Fibroblast of skin of abdomen (primary cell): ENCODE measurements around the gene RHEB.

Experiments
- DNase-seq: peaks from one replicate; pipeline ENCODE4 v3.0.0-alpha.2; 2013

The RHEB gene

DNA sequence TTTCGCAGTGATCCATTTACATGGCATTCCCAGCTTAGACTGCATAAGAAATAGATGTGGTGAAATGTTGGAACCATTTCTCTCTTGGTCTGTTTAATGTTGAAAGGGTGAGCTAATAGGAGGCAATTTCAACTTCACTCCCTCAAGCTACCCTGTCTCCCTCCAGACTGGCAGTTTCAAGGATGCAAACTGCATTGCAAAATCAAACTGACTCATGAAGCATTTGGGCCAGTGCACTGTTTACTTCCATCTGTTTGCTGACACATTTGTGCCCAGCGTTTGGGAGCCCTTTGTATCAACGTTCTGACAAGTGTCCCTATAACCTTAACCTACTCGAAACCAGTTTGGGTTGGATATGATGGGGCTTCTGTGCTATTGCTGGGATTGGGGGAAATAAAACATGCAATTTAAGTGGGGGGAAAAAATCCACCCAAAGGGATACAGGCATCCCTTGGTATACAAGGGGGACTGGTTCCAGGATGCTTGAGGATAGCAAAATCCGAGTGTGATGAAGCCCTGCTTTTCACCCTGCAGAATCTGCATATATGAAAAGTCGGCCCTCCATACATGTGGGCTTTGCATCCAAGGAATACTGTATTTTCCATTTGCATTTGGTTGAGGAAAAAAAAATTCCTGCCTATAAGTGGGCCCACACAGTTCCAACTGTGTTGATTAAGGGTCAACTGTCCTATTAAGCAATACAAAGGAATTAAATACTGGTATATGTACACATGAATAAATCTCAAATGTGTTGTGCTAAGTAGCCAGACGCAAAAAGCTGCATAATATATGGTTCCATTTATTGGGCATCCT, 15.6 kb downstream of the RHEB start:
- peak; percentile 85 for DNase-seq

DNA sequence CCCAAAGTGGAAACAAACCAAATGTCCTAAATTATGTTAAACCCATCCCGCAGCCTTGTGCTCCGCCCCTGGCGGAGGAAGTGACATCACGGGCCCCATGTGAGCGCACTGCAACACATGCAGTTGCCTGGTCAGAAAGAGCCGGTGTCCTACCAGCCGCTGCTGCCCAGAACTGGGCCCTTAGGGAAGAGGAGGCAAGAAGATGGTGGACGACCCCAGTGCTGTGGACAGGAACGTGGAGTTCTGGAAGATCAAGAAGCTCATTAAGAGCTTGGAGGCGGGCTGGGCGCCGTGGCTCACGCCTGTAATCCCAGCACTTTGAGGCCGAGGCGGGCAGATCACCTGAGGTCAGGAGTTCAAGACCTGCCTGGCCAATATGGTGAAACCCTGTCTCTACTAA, 18.0 kb downstream of the RHEB start:
- no peak for DNase-seq

DNA sequence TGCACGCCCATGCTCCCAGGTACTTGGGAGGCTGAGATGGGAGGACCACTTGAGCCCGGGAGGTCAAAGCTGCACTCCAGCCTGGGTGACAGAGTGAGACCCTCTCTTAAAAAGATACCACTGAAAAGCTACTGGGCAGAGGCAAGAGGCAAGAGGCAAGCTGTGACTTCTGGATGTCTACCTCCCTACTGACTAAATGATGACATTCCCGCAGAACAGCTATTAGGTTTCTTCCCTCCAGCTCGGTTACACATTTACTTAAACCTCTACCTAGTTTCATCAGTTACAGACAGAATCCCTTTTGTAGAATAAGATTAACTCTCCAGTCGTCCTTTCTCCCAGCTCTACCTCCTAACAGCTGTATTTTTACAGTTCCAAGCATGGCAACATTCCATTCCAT, 21.2 kb downstream of the RHEB start:
- DNase-seq: no peak

DNA sequence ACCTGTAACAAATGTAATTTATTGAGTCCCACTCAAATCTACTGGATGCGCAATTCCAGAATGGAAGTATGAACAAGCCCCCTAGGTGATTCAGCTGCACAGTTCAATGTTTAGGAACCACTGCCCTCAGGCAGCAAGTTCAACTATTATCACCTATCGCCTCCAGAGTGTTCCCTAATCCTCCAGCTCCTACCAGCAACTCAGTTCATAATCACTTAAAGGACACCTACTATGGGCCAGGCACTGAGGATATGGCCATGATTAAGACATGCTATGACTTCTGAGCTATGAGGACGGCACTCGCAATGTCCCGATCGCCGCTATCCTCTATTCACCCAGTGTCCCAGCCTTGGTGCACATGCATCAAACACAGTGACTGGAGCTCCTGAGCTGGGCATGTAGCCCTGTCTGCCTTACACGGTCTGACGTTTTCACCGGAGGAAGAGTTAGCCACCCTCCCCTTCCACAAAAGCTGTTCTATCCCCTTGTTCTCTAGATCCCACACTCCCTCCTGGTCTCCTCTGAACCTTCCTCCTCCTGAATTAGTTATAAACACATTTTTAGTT, 22.3 kb downstream of the RHEB start:
- no peak for DNase-seq

DNA sequence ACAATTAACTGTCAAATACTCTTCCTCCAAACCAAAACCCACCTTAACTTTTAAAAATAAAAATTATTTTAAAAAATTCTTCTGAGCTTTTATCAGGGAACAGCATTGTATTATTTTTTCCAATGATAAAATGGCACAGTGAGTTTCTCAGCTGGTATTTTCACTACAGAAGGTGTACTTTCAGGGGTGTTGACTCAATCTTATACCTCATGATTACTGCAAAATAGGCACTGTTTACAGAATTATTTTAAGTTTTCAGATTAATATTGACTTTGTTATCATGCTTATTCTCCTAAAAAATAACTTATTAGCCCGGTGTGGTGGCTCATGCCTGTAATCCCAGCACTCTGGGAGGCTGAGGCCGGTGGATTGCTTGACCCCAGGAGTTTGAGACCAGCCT, 24.3 kb downstream of the RHEB start:
- DNase-seq: no peak

DNA sequence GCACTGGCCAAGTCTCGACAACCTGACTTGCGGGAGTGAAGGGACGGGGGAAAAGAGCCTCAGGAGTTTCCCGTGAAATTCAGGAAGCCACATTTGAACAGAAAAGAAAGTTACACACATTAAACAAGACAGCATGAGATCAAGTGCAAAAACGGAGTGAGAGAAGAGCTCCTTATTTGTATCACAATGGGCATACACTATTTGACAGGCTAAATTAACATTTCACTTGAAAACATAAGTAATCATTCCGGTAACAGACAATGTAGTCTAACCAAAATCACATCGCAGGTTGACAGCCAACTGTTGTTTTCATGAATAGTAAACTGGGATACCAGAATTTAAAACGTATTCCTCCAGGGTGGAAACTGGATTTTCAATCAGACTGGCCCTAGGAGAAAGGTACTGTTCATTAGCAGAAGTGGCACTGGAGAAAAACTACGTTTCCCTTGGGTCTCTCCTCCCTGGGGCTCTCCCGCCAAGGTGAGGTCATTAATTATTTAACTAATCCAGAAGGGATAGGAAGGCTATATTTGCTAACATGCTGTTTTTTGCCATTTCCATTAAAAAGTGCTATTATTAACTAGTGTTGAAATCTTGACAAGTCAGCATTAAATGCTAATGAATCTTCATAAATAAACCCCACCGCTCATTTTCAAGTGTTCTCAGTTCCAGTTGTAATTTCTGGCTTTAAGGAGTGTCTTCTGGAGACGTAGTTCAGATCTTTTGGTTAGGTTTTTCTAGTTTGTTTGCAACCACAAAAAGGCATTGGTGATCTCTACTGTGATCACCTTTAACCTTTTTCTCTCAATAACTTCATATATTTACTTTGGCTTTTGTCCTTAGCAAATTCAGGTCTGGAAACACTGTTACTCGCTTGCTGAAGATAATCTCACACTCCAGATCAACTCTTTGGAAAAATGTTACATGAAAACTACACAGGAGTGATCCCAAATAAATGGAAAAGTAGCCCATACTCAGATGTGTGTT, 25.1 kb downstream of the RHEB start:
- DNase-seq: no peak

DNA sequence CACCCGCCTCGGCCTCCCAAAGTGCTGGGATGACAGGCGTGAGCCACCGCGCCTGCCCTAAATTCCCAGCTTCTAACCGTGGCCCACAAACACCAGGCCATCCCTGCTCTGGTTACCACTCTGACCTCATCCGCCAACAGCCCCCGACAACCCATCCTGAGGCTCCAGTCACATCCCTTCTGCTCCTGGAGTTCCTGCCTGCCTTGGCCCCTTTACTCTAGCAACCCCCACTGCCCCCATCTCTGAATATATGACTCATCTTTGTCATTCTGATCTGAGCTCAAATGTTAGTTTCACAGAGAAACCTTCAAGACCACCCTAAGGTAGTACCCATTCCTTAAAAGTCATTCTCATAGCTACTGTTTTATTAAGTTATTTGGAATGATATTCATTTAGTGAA, 26.6 kb downstream of the RHEB start:
- DNase-seq: no peak

DNA sequence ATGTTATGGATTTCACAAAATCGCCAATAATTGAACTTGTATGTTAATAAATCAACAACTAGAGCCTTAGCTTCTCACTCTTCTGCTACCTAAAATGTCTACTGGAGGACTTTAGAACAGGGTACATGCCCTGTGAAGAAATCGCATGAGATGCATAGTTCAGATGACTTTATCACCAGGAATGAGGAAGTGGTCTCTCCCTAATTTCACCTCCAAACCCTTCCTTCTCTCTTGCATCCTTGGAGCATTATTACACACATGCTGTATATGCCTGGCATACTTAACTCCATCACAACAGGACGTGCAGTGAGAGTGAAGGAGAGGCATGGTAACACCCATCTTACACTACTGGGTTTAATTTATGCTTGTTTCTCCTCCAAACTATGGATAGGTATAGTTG, 27.8 kb downstream of the RHEB start:
- peak; percentile 91 for DNase-seq

DNA sequence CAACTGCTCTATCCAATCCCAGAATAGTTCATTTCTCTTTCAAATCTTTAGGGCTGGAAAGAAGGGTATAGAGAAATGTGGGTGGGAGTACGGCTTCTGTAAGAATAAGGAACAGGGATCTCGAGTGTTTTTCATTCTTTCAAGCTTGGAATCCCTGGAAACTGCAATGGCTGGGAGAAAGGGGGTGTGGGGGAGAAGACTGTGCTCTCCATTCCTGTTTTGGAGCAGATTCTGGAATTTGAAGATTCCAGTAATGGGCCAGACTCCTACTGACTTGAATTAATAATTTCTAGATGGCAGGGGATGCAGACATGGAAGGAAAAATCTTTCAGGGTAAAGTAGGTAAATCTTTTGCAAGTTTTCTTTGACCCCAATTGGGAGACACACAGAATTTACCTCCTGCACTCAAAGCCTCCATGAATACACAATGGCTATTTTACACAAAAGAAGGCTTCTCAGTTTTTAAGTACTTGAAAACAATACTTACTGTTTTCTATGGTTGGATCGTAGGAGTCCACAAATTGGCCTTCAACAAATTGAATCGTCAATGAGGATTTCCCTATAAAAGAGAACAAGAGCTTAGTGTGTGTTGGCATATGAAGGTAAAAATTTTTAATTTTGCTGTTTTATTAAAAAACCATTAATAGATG, 29.1 kb downstream of the RHEB start:
- peak; percentile 40 for DNase-seq

DNA sequence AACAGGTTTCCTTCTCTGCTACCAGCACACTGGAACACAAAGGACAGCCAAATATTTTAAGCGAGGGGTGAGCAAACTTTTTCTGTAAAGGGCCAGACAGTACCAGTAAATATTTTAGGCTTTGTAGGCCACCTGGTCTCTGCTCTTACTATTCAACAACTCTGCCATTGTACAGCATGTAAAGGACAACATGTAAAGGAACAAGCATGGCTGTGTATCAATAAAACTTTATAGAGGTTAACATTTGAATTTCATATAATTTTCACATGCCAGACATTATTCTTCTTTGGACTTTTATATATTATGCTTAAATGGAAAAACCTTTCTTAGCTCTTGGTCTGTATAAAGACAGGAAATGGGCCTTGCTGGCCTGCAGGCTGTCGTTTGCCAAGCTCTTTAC, 30.2 kb downstream of the RHEB start:
- no peak for DNase-seq

DNA sequence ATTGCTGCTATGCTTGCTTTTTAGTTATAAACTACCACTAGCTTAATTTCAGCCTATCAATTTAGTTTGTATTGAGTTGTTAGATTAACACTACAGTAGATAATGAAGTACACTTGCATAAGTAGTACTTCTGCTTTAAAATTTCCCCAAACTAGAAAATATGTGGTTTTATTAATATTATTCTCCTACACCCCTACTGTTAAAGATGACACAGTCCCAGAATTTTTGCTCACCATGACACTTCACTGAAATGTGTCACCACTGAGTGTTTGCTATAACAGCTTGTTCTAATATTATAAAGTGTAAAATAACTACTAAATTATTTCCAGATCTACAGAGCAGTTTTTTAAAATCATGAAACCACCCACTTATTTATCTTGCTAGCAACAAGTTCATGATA, 31.6 kb downstream of the RHEB start:
- no peak for DNase-seq

DNA sequence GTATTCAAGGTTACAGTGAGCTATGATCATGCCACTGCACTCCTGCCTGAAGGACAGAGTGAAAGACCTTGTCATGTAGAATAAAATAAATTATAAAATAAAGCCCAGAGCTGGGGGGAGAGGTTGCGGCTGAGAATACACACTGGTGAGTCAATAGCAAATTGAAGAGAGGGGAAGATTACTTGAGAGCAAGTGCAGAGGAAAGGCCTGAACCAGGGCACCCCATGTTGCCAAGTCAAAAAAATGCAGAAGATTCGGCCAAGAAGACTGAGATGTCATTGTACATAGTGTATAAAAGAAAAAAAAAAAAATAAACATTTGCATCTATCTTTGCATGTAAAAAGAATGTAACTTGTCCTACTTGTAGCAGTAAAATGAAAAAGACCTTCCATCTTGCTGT, 32.5 kb downstream of the RHEB start:
- DNase-seq: no peak

DNA sequence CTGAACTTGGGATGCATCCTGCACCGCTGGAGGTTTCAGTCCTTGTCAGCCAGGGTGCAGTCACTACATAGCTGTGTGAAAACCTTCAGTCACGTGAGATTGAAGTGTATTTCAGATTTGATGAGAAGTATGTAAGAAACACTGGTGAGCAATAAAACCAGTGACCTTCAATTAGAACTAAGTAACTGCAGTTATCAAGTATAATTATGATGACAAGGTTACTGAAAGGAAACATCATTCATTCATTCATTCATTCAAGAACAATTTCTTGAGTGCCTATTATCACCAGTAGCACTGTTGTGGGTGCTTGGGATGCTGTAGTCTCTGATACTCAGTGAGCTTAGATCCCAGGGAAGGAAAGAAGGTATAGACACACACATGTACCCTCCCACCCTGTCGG, 33.6 kb downstream of the RHEB start:
- DNase-seq: no peak

DNA sequence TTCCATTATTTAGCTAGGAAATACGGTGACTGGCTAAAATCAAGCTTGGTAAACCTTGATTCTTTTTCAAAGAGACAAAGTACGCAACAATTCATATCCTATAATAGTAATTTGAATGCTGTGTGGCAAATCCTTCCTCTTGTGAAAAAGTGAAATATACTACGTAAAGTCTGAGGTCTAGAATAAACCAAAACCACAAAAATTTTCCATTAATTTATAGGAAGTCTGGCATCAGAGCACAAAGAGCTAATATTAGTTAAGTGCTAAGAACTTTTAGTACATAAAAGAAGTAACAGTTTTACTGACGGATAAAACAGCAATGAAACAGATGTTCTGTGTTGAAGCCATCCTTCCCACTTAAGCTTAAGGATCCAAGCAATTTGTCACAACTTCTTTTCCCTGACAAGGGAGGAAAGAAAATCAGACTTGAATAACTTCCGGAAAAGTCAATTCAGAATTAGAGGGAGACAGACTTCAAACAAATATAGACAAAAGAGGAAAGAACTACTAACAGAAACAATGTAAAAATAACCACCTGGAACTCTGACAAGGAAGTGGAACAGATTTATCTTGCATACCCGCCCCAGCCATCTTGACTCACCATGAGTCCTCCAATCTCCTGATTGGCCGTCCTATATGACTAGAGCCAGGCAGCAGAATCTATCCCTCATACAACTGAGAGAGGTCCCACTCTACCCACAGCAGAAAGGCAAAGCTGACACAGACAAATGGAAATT, 34.6 kb downstream of the RHEB start:
- DNase-seq: peak; percentile 78

DNA sequence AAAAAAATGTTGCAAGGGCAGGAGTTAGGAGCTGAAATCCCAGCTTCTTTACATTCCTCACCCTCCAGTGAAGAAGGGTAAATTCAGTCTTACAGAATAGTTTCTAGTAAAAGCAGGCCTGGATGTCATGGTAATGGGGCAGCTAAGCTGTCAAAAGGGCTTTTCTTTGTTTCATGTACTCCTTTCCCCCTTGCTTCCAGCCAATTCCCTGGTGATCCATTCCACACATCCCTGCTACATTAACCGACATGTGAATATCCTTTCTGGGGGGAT, 36.0 kb downstream of the RHEB start:
- DNase-seq: no peak

DNA sequence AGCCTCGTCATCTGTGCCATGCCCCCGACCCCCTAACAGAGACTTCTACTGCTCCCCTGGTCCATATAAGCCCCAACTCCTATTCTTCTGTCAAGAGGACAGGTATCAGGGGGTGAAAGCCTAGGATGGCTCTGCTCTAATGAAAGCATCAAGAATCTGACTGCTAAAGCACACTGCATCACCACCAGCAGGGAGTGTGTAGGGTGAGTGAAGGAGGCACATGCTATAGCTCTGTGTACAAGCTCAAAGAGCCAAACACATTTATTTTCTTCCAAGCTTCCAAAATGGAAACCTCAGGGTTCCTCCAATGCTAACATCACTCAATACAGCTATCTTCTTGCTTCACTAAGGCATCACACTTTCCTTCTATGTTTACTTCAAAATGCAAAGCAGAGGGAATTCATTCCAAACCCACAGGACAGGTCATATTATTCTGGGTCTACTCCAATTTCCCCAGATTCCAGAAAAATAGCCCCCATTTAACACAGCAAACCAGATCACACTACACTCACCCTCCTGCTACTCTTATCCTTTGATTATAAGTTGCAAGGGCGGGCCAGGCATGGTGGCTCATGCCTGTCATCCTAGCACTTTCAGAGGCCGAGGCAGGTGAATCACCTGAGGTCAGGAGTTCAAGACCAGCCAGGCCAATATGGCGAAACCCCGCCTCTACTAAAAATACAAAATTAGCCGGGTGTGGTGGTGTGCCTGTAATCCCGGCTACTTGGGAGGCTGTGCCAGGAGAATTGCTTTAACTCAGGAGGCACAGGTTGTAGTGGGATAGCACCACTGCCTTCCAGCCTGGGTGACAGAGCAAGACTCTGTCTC, 36.6 kb downstream of the RHEB start:
- no peak for DNase-seq

DNA sequence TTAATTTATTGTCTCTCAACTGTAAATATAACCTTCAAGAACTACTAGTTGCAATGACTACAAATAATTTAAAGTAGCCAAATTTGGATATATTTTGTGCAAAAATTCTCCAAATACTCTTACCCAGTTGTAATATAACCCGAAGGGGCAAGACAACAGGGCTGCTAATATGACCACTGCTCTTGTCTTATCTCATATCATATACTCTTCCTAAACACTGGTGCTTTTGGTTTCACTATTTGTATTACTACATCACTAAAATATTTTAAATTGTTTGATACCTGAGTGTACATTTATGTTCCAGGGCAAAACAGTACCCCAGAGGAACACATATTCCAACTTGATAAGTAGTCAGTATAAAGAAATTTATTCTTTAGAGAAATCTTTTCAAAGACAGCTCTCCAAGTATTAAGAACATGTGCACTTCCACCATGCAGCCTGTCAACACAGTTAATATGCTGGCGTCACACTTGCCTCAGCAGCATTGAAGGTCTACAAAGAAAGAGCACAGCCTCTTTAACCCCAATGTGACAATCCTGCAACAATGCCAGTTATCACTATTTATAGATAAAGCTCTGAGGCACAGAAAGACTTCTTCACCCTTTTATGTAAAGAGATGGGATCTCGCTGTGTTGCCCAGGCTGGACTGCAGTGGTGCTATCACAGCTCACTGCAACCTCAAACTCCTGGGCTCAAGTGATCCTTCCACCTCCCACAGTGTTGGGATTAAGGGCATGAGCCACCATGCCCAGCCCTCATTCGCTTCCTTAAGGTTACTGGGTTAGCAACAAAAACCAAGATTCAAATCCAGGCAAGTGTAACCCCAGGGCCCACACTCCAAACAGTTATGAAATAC, 37.8 kb downstream of the RHEB start:
- no peak for DNase-seq

DNA sequence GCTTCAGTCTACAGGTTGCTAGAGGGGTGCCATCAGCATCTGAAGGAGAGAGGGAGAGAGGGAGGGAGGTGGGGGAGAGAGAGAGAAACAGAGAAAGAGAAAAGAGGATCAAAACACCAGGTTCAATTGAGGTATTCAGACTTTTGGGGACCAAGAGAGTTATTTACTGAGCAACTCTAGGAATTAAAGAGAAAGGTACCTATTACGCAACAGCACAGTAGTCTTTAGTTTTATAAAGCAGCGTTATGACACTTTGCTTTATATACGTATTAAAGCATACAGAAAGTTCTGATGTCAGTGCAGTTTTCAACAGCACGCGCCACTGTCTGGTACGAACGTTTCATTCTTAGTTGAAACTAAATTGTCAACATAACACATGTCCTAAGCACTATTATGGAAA, 41.8 kb downstream of the RHEB start:
- DNase-seq: no peak

DNA sequence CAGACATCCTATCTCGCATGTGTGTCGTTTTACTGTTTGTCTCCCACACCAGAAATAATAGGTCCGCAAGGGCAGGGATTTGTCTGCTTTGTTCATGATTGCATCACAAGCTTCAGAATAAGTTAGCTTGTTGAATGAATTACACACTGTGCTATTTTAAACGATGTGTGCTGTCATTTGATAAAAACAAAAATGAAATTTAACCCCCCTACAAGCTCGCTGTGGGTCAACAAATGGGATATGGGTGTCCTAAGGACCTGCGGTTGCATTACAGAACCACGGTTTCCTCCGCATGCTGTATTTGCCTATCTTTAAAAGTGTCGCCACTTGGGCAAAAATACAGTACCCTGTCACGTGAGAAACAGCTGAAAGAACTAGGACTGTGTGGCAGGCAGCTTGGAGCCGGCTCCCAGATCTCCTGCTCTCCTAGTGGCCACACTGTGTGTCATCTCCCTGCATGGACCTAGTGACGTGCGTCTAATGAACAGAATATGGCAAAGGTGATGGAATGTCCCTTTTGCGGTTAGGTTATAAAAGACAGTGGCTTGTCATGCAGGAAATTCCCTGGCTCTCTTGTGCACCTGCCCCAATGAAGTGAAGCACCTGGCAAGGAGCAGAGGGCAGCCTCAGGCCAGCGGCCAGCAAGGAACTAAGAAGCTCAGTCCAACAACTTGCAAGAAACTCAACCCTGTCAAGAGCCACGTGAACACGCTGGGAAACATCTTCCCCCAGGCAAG, 46.9 kb downstream of the RHEB start:
- no peak for DNase-seq

DNA sequence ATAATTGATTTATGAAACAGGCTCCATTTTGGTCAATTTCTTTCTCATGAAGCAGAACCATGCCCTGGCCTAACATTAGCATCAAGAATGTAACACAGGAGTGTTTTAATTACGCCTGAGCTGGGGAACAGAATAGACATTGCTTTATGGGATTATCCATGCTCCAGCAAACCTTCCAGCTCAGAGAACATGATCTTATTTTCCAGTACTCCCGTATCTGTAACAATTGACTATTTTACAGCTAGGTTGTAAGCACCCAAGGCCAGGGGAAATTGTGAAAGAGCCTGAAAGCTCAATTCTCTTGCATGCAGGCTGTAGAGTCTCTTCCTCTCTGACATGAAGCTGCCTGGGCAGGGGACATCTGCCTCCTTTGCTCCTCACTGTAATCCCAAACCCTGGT, 49.0 kb downstream of the RHEB start:
- DNase-seq: no peak
